ENCODE data around the gene HTR1E.
"Not testable (repeated sequence)": the region's sequence is repeated elsewhere in the genome, so short reads cannot be mapped to it uniquely, and the experiment has no call there.

The HTR1E gene

DNA sequence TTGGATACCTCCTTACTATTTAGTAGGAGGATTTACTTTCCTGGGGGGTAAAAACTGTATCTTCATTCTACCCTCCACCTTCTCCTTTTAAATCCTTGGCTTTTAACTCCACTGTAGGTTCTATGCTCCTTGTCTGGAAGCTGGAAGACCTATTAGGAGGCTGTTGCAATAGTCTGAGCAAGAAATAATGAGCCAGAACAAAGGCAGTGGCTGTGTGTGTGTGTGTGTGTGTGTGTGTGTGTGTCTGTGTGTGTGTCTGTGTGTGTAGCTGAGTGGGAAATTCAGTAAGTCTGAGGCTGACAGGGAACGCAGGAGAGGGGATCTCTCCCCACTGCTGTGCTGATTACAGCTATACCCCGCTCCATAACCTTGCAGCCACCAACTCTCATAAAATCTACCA is 35.8 kb downstream of the HTR1E start:
- no peak for DNase-seq (ENCODE audit: low read depth, low spot score)

DNA sequence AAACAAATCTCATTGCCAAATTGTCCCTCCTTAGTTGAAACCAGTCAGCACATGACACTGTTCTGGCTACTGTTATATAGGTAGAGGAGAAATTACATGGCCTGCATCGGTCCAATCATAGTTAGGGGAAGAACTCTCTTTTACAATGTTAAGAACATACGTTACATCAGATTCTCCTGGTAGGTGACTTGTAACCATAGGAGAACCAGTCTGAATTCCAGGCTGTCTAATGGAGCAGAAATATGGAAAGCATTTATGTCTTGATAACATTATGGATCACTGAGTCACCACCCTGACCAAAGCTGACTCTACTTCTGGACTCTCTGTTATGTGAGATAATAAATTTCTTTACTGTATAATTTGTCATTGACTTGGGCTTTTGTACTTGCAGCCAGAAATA is 40.9 kb downstream of the HTR1E start:
- no peak for DNase-seq (ENCODE audit: low read depth, low spot score)

DNA sequence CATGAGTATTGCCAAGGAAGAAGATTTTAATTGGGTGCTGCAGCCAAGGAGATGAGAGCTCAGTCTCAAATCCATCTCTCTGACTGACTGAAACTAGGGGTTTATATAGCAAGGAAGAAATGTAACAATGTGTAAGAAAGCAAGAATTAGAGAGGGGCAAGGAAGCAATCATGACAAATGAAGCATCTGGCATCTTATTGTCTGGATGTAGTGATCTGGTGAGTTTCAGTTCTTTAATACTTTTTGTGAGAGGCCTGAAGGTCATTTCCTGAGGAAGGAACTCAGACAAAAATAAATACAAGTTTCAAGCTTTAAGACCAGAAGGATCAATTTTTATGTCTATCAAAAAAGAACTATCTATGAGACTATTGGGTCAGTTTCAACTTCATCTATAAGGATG is 64.2 kb downstream of the HTR1E start:
- no peak for DNase-seq (ENCODE audit: low read depth, low spot score)

DNA sequence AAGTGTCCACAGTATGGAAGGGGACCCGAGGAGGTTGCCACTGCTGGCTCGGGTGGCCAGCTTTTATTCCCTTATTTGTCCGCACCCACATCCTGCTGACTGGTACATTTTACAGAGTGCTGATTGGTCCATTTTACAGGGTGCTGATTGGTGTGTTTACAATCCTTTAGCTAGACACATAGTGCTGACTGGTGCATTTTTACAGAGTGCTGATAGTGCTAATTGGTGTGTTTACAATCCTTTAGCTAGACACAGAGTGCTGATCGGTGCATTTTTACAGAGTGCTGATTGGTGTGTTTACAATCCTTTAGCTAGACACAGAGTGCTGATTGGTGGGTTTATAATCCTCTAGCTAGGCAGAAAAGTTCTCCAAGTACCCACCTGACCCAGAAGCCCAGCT is 65.1 kb downstream of the HTR1E start:
- DNase-seq (ENCODE audit: low read depth, low spot score) = not testable (repeated sequence)

DNA sequence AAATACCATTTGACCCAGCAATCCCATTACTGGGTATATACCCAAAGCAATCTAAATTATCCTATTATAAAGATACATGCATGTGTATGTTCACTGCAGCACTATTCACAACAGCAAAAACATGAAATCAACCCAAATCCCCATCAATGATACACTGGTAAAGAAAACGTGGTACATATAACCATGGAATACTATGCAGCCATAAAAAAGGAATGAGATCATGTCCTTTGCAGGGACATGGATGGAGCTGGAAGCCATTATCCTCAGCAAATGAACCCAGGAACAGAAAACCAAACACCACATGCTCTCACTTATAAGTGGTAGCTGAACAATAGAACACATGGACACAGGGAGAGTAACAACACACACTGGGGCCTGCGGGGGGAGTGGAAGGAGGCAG is 69.2 kb downstream of the HTR1E start:
- DNase-seq (ENCODE audit: low read depth, low spot score) = not testable (repeated sequence)

- DNase-seq (ENCODE audit: low read depth, low spot score) = not testable (repeated sequence)
Measured at GRCh38 chr6:87009581-87009980, 72.3 kb downstream of the HTR1E start.

GRCh38 chr6:87012035-87012434 is 74.7 kb downstream of the HTR1E start:
- DNase-seq (ENCODE audit: low read depth, low spot score) = no peak

DNA sequence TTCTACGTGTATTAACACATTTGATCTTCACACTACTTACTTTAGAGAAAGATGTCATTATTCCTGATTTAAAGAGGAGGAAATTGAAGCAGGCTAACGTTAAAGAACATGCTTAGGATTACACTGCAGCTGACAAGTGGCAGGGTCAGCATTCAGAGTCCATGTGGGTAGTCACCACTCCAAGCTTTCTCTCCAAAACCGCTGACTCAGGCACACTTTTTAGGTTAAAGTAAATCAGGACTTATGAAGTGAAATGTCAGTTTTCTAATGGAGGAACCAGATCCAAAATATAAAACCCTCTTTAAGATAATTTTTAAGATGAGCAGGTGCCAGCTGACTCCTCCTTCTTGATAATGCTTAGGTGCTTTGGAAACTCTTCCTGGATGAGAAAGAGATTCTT is 75.4 kb downstream of the HTR1E start:
- DNase-seq (ENCODE audit: low read depth, low spot score) = no peak

DNA sequence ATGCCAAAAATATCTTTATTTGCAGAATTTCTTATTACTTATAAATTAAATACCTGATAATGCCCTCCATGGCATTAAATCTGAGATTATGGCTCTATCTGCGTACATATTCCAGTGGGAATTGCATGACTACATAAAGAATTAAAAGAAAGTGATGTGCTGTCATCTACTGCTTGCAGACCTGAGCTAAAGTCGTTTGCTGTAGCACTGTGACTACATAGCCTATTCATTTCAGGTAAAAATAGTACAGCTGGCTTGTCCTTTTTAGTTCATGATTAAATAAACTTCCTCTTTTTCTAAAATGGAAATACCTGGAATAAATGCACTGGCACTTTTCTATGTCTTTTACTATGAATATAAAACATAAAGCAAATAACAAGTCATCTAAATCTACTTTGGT is 79.4 kb downstream of the HTR1E start:
- DNase-seq (ENCODE audit: low read depth, low spot score) = no peak

DNA sequence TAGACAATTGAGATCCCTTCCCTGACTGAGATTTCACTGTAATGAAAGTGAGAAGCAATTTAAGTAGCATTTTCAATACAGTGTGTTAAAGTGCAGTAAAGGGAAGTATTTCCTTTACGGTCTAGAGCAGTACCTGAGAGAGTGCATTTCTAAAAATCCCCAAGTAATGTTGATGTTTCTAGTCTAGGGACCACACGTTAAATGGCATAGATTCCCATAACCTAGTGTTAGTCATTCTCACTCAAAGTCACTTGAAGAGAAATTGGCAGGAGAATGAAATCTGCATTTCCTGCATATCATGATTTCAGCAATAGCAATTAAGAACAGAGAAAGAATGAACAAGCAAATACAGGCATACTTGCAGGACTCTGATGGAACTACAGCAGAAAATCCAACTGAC is 89.7 kb downstream of the HTR1E start:
- DNase-seq (ENCODE audit: low read depth, low spot score) = no peak

- DNase-seq (ENCODE audit: low read depth, low spot score) = peak; percentile 15
Measured at GRCh38 chr6:87029711-87030314, 92.5 kb downstream of the HTR1E start.

GRCh38 chr6:87040729-87041128 is 103.4 kb downstream of the HTR1E start:
- no peak for DNase-seq (ENCODE audit: low read depth, low spot score)

GRCh38 chr6:87045521-87046075 is 108.3 kb downstream of the HTR1E start:
- no peak for DNase-seq (ENCODE audit: low read depth, low spot score)

DNA sequence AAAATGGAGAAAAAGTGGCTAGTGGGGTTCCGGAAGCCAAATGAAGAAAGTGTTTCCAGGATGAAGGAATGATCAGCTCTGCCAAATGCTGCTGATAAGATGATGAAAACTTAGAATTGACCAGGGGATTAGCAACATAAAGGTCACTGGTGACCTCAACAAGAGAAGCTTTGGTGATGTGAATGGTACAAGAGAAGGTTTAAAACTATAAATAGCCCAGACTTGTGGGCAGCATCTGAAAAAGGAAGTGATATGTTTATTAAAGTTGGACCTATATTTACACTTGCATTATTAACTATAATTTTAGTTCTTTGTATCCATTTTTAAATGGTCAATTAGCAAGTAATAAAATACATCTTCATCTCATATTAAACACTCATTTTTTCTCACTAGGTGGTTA is 112.5 kb downstream of the HTR1E start:
- DNase-seq (ENCODE audit: low read depth, low spot score) = no peak

GRCh38 chr6:87053312-87053711 is 116.0 kb downstream of the HTR1E start:
- no peak for DNase-seq (ENCODE audit: low read depth, low spot score)

GRCh38 chr6:87054143-87054833 is 117.0 kb downstream of the HTR1E start:
- no peak for DNase-seq (ENCODE audit: low read depth, low spot score)

DNA sequence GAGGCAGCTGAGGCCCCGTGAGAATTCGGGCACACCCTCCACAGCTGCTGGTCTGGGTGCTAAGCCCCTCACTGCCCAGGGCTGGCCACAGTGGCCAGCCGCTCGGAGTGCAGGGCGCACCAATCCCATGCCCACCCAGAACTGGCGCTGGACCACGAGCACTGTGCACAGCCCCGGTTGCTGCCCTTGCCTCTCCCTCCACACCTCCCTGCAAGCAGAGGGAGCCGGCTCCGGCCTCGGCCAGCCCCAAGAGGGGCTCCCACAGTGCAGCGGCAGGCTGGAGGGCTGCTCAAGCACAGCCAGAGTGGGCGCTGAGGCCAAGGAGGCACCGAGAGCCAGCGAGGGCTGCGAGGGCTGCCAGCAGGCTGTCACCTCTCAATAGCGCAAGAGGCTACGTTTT is 122.6 kb downstream of the HTR1E start:
- DNase-seq (ENCODE audit: low read depth, low spot score) = no peak

DNA sequence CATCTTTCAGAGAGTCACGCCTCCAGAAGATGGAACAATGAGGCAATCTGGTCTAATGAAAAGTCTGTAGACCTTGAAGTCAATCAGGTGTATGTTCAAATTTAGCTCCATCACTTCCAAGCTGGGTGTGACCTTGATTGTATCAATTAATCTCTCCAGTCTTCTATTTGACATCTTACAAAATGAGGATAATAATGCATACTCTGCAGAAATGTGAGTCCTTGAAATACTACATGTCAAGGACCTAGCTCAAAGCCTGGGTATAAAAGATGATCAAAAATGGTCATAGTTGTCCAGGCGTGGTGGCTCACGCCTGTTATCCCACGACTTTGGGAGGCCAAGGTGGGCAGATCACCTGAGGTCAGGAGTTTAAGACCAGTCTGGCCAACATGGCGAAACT is 127.8 kb downstream of the HTR1E start:
- no peak for DNase-seq (ENCODE audit: low read depth, low spot score)
